Keratinocyte (primary cell): ENCODE data around the gene SNAP25.

ENCODE experiments used
- EZH2 ChIP-seq: IDR thresholded peaks from one replicate; pipeline ENCODE4 v1.6.1; 2012; ENCODE audit warnings: inconsistent platforms, mild to moderate bottlenecking, low read length, moderate library complexity
- TF ChIP-seq, protein P1 (sequence below), 3 experiments: IDR thresholded peaks in 1 of 3; conservative IDR thresholded peaks in 1 of 3; optimal IDR thresholded peaks in 1 of 3; 2 replicates in 2 of 3; 3 replicates in 1 of 3; pipeline versions ENCODE3 to v1.5.1; 2011; ENCODE audit warnings: low read length in 3 of 3, mild to moderate bottlenecking in 3 of 3, moderate library complexity in 2 of 3, control low read depth in 1 of 3, inconsistent platforms in 1 of 3; ENCODE audit not compliant: insufficient read depth in 2 of 3; ENCODE audit errors: extremely low read depth in 1 of 3

DNA sequence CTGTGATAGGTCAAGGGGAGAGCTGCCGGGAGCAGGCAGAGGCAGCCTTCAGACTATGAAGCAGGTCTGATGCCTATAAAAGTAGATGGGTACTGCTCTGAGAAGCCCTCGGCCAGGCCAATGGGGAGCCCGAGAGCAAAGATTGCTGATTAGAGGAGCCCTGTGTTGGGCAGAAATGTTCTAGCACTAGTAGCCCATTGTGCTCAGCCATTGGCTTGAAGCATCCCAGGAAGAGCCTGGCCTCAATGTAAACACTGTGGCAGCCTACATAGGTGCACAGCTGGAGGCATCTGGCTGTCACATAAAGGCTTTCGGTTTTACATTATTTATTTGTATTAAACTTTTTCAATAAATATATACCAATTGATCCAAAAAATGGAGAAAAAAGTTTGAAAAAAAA, 67.7 kb downstream of the SNAP25 start:
- TF ChIP-seq, protein P1, sequence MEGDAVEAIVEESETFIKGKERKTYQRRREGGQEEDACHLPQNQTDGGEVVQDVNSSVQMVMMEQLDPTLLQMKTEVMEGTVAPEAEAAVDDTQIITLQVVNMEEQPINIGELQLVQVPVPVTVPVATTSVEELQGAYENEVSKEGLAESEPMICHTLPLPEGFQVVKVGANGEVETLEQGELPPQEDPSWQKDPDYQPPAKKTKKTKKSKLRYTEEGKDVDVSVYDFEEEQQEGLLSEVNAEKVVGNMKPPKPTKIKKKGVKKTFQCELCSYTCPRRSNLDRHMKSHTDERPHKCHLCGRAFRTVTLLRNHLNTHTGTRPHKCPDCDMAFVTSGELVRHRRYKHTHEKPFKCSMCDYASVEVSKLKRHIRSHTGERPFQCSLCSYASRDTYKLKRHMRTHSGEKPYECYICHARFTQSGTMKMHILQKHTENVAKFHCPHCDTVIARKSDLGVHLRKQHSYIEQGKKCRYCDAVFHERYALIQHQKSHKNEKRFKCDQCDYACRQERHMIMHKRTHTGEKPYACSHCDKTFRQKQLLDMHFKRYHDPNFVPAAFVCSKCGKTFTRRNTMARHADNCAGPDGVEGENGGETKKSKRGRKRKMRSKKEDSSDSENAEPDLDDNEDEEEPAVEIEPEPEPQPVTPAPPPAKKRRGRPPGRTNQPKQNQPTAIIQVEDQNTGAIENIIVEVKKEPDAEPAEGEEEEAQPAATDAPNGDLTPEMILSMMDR (optimal IDR thresholded peaks at IDR 0.05 in 1 of 3, IDR thresholded peaks at IDR 0.05 in 1 of 3, conservative IDR thresholded peaks at IDR 0.05 in 1 of 3; ENCODE audit: extremely low read depth in 1 of 3, insufficient read depth in 2 of 3, low read length in 3 of 3): no peak
- no peak for TF ChIP-seq EZH2
